Measurements from ENCODE around the gene HYAL1. TPM values are rescaled to one million over a fixed set of nuclear protein-coding genes. Genes with fewer than 3 reads are reported as not detected.

Gene HYAL1, protein sequence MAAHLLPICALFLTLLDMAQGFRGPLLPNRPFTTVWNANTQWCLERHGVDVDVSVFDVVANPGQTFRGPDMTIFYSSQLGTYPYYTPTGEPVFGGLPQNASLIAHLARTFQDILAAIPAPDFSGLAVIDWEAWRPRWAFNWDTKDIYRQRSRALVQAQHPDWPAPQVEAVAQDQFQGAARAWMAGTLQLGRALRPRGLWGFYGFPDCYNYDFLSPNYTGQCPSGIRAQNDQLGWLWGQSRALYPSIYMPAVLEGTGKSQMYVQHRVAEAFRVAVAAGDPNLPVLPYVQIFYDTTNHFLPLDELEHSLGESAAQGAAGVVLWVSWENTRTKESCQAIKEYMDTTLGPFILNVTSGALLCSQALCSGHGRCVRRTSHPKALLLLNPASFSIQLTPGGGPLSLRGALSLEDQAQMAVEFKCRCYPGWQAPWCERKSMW
- total RNA-seq (10 to 100 TPM in 1 of 2 donors, 1 to 10 TPM in 1; 1.6 to 51.2 TPM), polyA plus RNA-seq (10 to 100 TPM; 24.6 to 27.8 TPM)
- long read RNA-seq, donor 1, partial matches to known transcripts: 0 of 2 reads
- long read RNA-seq, donor 1, other reads (novel, unspliced or antisense): 0 of 2 reads
- long read RNA-seq, donor 2, partial matches to known transcripts: 0 of 1 reads
- long read RNA-seq, donor 2, other reads (novel, unspliced or antisense): 0 of 1 reads
- long read RNA-seq, donor 3, partial matches to known transcripts: 0 of 1 reads
- long read RNA-seq, donor 3, other reads (novel, unspliced or antisense): 0 of 1 reads
- long read RNA-seq, donor 4: 0 reads
- long read RNA-seq, donor 5, partial matches to known transcripts: 0 of 2 reads
- long read RNA-seq, donor 5, other reads (novel, unspliced or antisense): 0 of 2 reads

DNA sequence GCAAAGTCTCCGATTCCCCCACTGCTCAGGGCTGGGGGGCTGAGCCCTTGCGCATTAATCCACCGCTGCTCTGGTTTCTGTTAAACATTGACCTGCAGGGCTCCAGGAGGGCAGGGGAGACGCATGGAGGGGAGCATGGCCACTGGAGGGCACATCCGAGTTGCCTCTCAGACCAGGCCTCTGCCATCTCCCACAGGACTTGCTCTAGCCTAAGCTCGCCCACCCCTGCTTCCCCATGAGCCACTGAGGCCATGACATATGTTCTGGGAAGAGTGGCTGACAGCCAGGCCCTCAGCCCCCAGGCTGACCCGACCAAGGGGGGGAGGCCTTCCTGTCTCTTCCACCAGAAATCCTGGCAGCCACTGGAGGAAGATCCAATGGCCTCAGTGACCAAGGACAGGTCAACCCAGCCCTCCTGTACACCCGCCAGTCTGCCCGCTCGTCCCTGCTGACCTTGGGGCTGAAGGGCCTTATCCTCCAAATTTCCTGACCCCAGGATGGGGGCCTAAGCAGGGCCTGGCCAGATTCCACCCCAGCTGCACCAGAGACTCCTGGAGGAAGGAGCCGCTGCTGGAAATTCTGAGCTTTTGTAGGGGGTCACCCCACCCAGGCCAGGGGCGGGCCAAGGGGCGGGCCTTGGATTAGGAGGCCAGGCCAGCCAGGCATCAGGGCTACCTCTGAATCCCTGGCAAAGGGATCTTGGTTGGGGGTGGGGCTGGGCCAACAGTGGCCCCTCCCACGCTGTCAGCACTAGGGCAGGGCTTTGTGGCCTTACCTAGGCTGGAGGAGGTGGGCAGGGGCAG is at the start of gene HYAL1:
Gene HYAL1 (minus strand): TSS at position 562 of the 803 bp plus-strand sequence. CDS start 618 bp downstream, outside the sequence.
- Histone ChIP-seq H3K36me3 (ENCODE audit: control insufficient read depth in 4 of 4, insufficient read depth in 4 of 4, low read length in 4 of 4) (no peaks in the 10 kb centered on the region), H3K27me3 (ENCODE audit: control insufficient read depth in 3 of 3, insufficient read depth in 3 of 3, low read length in 2 of 3) (no peaks in the 10 kb centered on the region), H3K27ac (ENCODE audit: low read depth in 1 of 2, low read length in 1 of 2) (peak within 1 kb of the TSS; percentile 83 to 84), H3K9me3 (ENCODE audit: control insufficient read depth in 4 of 4, insufficient read depth in 3 of 4, low read length in 3 of 4) (no peaks in the 10 kb centered on the region), H3K9ac (ENCODE audit: insufficient read depth in 1 of 2, low read length in 2 of 2) (no peak within 1 kb of the TSS), H3K4me1 (ENCODE audit: control insufficient read depth in 5 of 5, insufficient read depth in 5 of 5, low read length in 5 of 5) (peaks cover 10 to 28% (median 17%) of the 10 kb centered on the region in 5 donors), H3K4me3 (peak within 1 kb of the TSS; percentile 18)
- peak; percentile 30 to 56 (median 48) for DNase-seq
- TF ChIP-seq, protein P1, sequence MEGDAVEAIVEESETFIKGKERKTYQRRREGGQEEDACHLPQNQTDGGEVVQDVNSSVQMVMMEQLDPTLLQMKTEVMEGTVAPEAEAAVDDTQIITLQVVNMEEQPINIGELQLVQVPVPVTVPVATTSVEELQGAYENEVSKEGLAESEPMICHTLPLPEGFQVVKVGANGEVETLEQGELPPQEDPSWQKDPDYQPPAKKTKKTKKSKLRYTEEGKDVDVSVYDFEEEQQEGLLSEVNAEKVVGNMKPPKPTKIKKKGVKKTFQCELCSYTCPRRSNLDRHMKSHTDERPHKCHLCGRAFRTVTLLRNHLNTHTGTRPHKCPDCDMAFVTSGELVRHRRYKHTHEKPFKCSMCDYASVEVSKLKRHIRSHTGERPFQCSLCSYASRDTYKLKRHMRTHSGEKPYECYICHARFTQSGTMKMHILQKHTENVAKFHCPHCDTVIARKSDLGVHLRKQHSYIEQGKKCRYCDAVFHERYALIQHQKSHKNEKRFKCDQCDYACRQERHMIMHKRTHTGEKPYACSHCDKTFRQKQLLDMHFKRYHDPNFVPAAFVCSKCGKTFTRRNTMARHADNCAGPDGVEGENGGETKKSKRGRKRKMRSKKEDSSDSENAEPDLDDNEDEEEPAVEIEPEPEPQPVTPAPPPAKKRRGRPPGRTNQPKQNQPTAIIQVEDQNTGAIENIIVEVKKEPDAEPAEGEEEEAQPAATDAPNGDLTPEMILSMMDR (IDR thresholded peaks at IDR 0.05; ENCODE audit: control extremely low read depth, extremely low read depth): no peak
- WGBS, 2 donors: 43 to 69% methylated on average over 14 of the region's 14 CpGs
- ATAC-seq (ENCODE audit: insufficient read depth, low FRiP score): peak; percentile 17

DNA sequence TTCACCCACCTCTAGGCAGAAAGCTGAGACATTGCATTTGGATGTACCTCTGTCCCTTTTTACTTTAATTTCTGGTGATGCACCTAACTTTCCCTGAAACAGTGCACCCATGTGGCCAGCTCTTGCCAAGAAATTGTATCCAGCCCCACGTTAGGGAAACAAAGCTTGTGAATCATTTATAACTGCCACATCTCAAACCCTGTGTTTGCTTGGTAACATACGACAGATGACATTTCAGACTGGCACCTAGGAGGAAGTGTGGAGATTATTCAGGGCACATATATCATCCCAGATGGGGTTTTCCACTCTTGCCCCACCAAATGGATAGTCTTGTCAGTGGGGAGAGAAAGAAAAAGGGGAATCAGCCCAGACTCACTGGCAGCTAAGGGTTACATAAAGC is 49.4 kb upstream of the HYAL1 start:
- Histone ChIP-seq H3K4me1 (ENCODE audit: control insufficient read depth in 5 of 5, insufficient read depth in 5 of 5, low read length in 5 of 5) (peaks cover 27 to 40% (median 30%) of the 10 kb centered on the region in 5 donors), H3K36me3 (ENCODE audit: control insufficient read depth in 4 of 4, insufficient read depth in 4 of 4, low read length in 4 of 4) (peaks cover 9 to 38% (median 29%) of the 10 kb centered on the region in 4 donors), H3K27ac (ENCODE audit: low read depth in 1 of 2, low read length in 1 of 2) (no peak overlapping the region)

DNA sequence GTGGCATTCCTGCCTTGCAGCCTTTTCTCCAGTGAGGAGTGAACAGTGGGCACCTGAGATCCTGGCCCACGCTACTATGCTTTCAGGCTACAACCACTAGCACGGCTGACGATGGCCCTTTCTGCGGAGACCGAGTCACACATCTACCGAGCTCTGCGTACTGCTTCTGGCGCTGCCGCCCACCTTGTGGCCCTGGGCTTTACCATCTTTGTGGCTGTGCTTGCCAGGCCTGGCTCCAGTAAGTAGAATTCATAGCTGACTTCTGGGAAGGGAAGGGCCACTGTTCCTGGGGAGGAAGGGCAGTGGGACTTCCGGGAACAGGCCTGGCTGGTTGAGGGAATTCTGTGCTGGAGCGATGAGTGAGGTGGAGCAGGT is 47.9 kb upstream of the HYAL1 start:
- TF ChIP-seq, protein P1 (IDR thresholded peaks at IDR 0.05; ENCODE audit: control extremely low read depth, extremely low read depth): no peak
- peaks cover 15 to 29% (median 18%) of the 10 kb centered on the region in 5 donors for H3K4me1 ChIP-seq (ENCODE audit: control insufficient read depth in 5 of 5, insufficient read depth in 5 of 5, low read length in 5 of 5)
- no peaks in the 10 kb centered on the region for H3K9me3 ChIP-seq (ENCODE audit: control insufficient read depth in 4 of 4, insufficient read depth in 3 of 4, low read length in 3 of 4)
- peaks cover 9 to 39% (median 27%) of the 10 kb centered on the region in 4 donors for H3K36me3 ChIP-seq (ENCODE audit: control insufficient read depth in 4 of 4, insufficient read depth in 4 of 4, low read length in 4 of 4)
- DNase-seq (no peak), ATAC-seq (ENCODE audit: insufficient read depth, low FRiP score) (no peak)
- H3K27me3 ChIP-seq (ENCODE audit: control insufficient read depth in 3 of 3, insufficient read depth in 3 of 3, low read length in 2 of 3): no peaks in the 10 kb centered on the region
- H3K27ac ChIP-seq (ENCODE audit: low read depth in 1 of 2, low read length in 1 of 2): peak overlapping the region in 1 of 2 donors; percentile 92
- H3K4me3 ChIP-seq: peak overlapping the region; percentile 12
- H3K9ac ChIP-seq (ENCODE audit: insufficient read depth in 1 of 2, low read length in 2 of 2): peak overlapping the region in 1 of 2 donors; percentile 47
- 55 to 73% methylated on average over 11 of the region's 11 CpGs for WGBS, 2 donors

More for the DNA sequence above, 49.4 kb upstream of the HYAL1 start:
- 28 to 35% methylated on average over 2 of the region's 2 CpGs for WGBS, 2 donors
- no peaks in the 10 kb centered on the region for H3K9me3 ChIP-seq (ENCODE audit: control insufficient read depth in 4 of 4, insufficient read depth in 3 of 4, low read length in 3 of 4)
- DNase-seq (no peak), ATAC-seq (ENCODE audit: insufficient read depth, low FRiP score) (no peak)
- TF ChIP-seq, protein P1 (IDR thresholded peaks at IDR 0.05; ENCODE audit: control extremely low read depth, extremely low read depth): no peak
- no peak overlapping the region for H3K4me3 ChIP-seq
- H3K9ac ChIP-seq (ENCODE audit: insufficient read depth in 1 of 2, low read length in 2 of 2): no peak overlapping the region
- H3K27me3 ChIP-seq (ENCODE audit: control insufficient read depth in 3 of 3, insufficient read depth in 3 of 3, low read length in 2 of 3): no peaks in the 10 kb centered on the region
